Mesendoderm (in vitro differentiated cells): Measurements from ENCODE around the gene CACNB2.
"Not testable (repeated sequence)": the region's sequence is repeated elsewhere in the genome, so short reads cannot be mapped to it uniquely, and the experiment has no call there.

Experiments
- DNase-seq: peaks from one replicate; pipeline ENCODE4 v3.0.0; 2013
- H2AK5ac ChIP-seq: 2 replicates; pipeline ENCODE4 v1.6.1; 2013; ENCODE audit warnings: low read length, inconsistent platforms
- H2BK120ac ChIP-seq: 2 replicates; pipeline ENCODE4 v1.6.1; 2013; ENCODE audit warnings: low read depth, mild to moderate bottlenecking, low read length, moderate library complexity, mixed read lengths
- H2BK15ac ChIP-seq: replicated peaks from 2 replicates; pipeline ENCODE4 v1.6.1; 2013; ENCODE audit warnings: low read depth, mild to moderate bottlenecking, moderate library complexity
- H2BK5ac ChIP-seq: 2 replicates; pipeline ENCODE4 v1.6.1; 2013; ENCODE audit warnings: low read length, inconsistent platforms
- H3K18ac ChIP-seq: 2 replicates; pipeline ENCODE4 v1.6.1; 2013; ENCODE audit warnings: mild to moderate bottlenecking, low read length, mixed read lengths
- H3K23ac ChIP-seq: one replicate; pipeline ENCODE4 v1.6.1; 2013; ENCODE audit warnings: low read length
- H3K27ac ChIP-seq: 2 replicates; pipeline ENCODE4 v1.5.1; 2013; ENCODE audit warnings: low read depth, mild to moderate bottlenecking, inconsistent platforms, low read length, moderate library complexity
- H3K27me3 ChIP-seq: 2 replicates; pipeline ENCODE4 v1.6.1; 2013; ENCODE audit warnings: low read length, control low read depth, mild to moderate bottlenecking, inconsistent platforms; ENCODE audit not compliant: insufficient read depth, poor library complexity
- H3K36me3 ChIP-seq: 2 replicates; pipeline ENCODE4 v1.6.1; 2013; ENCODE audit warnings: low read length, inconsistent platforms; ENCODE audit not compliant: control insufficient read depth, insufficient read depth
- H3K4ac ChIP-seq: one replicate; pipeline ENCODE4 v1.6.1; 2013; ENCODE audit warnings: low read depth, mild to moderate bottlenecking, low read length, moderate library complexity
- H3K4me1 ChIP-seq: 2 replicates; pipeline ENCODE4 v1.6.1; 2013; ENCODE audit warnings: low read depth, low read length, inconsistent platforms; ENCODE audit not compliant: control insufficient read depth
- H3K4me2 ChIP-seq: 2 replicates; pipeline ENCODE4 v1.6.1; 2013; ENCODE audit warnings: low read length
- H3K4me3 ChIP-seq: 2 replicates; pipeline ENCODE4 v1.5.1; 2013; ENCODE audit warnings: mild to moderate bottlenecking, low read length
- H3K56ac ChIP-seq: one replicate; pipeline ENCODE4 v1.6.1; 2013; ENCODE audit warnings: low read length
- H3K79me1 ChIP-seq: 2 replicates; pipeline ENCODE4 v1.6.1; 2013; ENCODE audit warnings: low read length, inconsistent platforms
- H3K79me2 ChIP-seq: 2 replicates; pipeline ENCODE4 v1.6.1; 2013; ENCODE audit warnings: mild to moderate bottlenecking, low read length; ENCODE audit not compliant: control insufficient read depth, insufficient read depth
- H3K9ac ChIP-seq: 2 replicates; pipeline ENCODE4 v1.6.1; 2013; ENCODE audit warnings: low read length, inconsistent platforms
- H4K5ac ChIP-seq: one replicate; pipeline ENCODE4 v1.6.1; 2013; ENCODE audit warnings: low read length
- H4K8ac ChIP-seq: one replicate; pipeline ENCODE4 v1.6.1; 2013; ENCODE audit warnings: low read depth, mild to moderate bottlenecking, control low read depth, low read length, moderate library complexity
- WGBS: extraction: QIAGEN DNeasy Blood & Tissue Kit; methylation state at CpG from one replicate; pipeline ENCODE4 v1.1.7; 2013; ENCODE audit warnings: low lambda C conversion rate, missing lambda C conversion rate; ENCODE audit not compliant: insufficient coverage; ENCODE audit errors: extremely low coverage; 5-methylcytosine and 5-hydroxymethylcytosine counted together

Gene CACNB2

DNA sequence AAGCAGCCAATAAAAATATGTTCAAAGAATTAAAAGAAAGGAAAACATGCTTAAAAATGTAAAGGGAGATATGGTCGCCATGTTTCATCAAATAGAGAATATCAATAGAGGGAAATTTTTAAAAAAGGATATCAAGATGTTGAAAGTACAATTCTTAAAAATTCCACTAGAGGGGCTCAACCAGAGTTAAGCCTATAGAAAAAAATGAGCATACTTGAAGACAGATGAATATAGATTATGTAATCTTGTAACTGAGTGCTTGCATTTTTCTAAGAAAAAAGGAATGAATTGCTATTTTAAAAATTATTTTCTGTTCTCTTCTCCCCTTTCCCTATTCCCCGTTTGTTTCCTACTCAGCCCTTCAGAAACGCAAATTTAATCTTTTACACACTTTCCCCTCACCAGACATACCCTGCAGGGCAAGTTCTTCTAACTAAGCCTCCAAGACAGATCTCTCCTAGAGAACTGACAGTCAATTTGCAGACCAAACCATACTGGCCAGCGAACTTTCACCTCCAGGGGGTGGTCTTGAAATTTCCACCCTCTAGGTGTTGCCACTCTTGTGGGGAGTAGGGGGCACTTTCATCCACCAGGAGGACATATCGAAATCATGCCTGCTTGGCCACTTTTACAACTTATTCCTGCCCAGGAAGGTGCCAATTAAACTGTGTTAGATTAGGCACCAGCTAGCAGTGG lies 443.5 kb downstream of the CACNB2 start:
- H3K9ac ChIP-seq: no peak overlapping the region
- H4K5ac ChIP-seq: no peak overlapping the region
- no peak overlapping the region for H2BK15ac ChIP-seq
- H3K79me2 ChIP-seq: no peaks in the 10 kb centered on the region
- no peak overlapping the region for H2BK5ac ChIP-seq
- no peaks in the 10 kb centered on the region for H3K36me3 ChIP-seq
- no peak for DNase-seq
- H2AK5ac ChIP-seq: no peak overlapping the region
- H3K18ac ChIP-seq: no peak overlapping the region
- no peaks in the 10 kb centered on the region for H3K4me1 ChIP-seq
- H3K56ac ChIP-seq: no peak overlapping the region
- no CpG with 5 or more reads among the region's 5 CpGs for WGBS
- no peak overlapping the region for H4K8ac ChIP-seq
- H3K4me3 ChIP-seq: no peak overlapping the region
- no peaks in the 10 kb centered on the region for H3K27me3 ChIP-seq
- H3K4ac ChIP-seq: no peak overlapping the region
- no peak overlapping the region for H3K23ac ChIP-seq
- H3K79me1 ChIP-seq: no peaks in the 10 kb centered on the region
- H3K27ac ChIP-seq: no peak overlapping the region
- no peak overlapping the region for H3K4me2 ChIP-seq
- H2BK120ac ChIP-seq: no peak overlapping the region

DNA sequence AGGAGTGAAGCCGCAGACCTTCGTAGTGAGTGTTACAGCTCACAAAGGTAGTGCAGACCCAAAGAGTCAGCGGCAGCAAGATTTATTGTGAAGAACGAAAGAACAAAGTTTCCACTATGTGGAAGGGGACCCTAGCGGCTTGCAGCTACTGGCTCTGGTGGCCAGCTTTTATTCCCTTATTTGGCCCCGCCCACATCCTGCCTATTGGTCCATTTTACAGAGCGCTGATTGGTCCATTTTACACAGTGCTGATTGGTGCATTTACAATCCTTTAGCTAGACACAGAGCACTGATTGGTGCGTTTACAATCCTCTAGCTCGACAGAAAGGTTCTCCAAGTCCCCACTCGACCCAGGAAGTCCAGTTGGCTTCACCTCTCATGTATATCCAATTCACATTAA lies 446.4 kb downstream of the CACNB2 start:
- not testable (repeated sequence) for H4K5ac ChIP-seq, H3K79me2 ChIP-seq, DNase-seq, H3K9ac ChIP-seq, H3K27me3 ChIP-seq, H2BK120ac ChIP-seq, H3K18ac ChIP-seq, H3K79me1 ChIP-seq, H3K36me3 ChIP-seq, H2BK15ac ChIP-seq, H2AK5ac ChIP-seq, H4K8ac ChIP-seq, H3K27ac ChIP-seq, H3K4me1 ChIP-seq, H3K23ac ChIP-seq, H3K56ac ChIP-seq, H2BK5ac ChIP-seq, H3K4me2 ChIP-seq, H3K4me3 ChIP-seq, H3K4ac ChIP-seq
- no CpG with 5 or more reads among the region's 10 CpGs for WGBS

DNA sequence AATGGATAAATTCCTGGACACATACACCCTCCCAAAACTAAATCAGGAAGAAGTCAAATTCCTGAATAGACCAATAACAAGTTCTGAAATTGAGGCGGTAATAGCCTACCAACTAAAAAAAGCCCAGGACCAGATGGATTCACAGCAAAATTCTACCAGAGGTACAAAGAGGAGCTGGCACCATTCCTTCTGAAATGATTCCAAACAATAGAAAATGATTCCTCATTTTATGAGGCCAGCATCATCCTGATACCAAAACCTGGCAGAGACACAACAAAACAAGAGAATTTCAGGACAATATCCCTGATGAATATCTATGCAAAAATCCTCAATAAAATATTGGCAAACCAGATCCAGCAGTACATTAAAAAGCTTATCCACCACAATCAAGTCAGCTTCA lies 450.9 kb downstream of the CACNB2 start:
- H2BK120ac ChIP-seq, H3K36me3 ChIP-seq, H3K27me3 ChIP-seq, H3K4me2 ChIP-seq, H3K4me1 ChIP-seq, H3K79me2 ChIP-seq, H3K23ac ChIP-seq, H2BK5ac ChIP-seq, H3K18ac ChIP-seq, H3K9ac ChIP-seq, H3K4me3 ChIP-seq, H3K27ac ChIP-seq, H4K5ac ChIP-seq, DNase-seq, H3K4ac ChIP-seq, H3K79me1 ChIP-seq, H4K8ac ChIP-seq, H2BK15ac ChIP-seq, H2AK5ac ChIP-seq, H3K56ac ChIP-seq: not testable (repeated sequence)
- WGBS: no CpG with 5 or more reads among the region's 1 CpG
